Measurements from ENCODE around the gene TSFM. TPM values are rescaled to one million over a fixed set of nuclear protein-coding genes. Genes with fewer than 3 reads are reported as not detected.
"Not testable (repeated sequence)": the region's sequence is repeated elsewhere in the genome, so short reads cannot be mapped to it uniquely, and the experiment has no call there.

The TSFM gene
- total RNA-seq, 1 donor from 2014 or later, result 62.5 TPM

DNA sequence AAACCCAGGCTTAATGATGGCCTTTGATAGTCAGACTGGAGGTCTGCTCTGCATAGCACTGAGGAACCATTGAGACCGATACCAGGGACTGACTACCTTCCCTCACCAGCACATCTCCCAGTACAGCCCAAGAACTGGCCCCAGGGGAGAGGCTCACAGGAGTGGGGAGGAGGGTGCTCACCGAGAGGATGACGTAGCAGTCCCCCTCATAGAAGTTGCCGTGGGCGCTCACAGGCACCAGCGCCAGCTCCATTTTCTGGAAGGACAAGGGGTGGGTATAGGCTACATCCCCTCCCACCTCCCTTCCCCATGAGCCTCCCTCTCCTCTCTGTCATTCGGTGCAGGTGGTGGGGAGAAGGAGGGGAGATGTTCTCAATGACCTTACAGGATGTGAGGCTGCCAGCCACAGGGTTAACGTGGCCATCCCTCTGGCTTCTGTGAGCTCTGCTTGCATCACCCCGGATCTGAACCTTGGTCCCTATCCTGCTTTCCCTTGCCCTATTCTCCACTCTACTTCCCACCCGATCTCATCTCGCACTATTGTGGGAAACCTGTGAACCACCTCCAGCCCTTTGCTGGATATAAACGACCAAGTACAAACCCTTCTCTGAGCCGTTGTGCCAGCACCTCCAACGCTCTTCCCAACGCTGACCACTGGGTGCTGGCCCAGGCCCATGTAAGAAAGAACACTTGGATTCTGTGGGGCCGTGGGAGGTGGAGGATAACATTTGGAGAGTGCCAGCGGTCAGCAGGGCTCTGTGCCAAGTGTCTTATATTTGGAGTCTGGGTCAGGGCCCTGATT is 31.6 kb downstream of the TSFM start:
- peaks cover 2% of the 10 kb centered on the region for H3K36me3 Mint-ChIP-seq (ENCODE audit: low read depth)
- no peak overlapping the region for H3K27ac Mint-ChIP-seq
- intact Hi-C loops (cut with micrococcal nuclease), result no loop called here
- DNase-seq, result no peak
- peaks cover 2% of the 10 kb centered on the region for H3K4me1 Mint-ChIP-seq
- H3K4me3 Mint-ChIP-seq, result no peak overlapping the region
- no peaks in the 10 kb centered on the region for H3K27me3 Mint-ChIP-seq
- H3K9me3 Mint-ChIP-seq, result no peaks in the 10 kb centered on the region

DNA sequence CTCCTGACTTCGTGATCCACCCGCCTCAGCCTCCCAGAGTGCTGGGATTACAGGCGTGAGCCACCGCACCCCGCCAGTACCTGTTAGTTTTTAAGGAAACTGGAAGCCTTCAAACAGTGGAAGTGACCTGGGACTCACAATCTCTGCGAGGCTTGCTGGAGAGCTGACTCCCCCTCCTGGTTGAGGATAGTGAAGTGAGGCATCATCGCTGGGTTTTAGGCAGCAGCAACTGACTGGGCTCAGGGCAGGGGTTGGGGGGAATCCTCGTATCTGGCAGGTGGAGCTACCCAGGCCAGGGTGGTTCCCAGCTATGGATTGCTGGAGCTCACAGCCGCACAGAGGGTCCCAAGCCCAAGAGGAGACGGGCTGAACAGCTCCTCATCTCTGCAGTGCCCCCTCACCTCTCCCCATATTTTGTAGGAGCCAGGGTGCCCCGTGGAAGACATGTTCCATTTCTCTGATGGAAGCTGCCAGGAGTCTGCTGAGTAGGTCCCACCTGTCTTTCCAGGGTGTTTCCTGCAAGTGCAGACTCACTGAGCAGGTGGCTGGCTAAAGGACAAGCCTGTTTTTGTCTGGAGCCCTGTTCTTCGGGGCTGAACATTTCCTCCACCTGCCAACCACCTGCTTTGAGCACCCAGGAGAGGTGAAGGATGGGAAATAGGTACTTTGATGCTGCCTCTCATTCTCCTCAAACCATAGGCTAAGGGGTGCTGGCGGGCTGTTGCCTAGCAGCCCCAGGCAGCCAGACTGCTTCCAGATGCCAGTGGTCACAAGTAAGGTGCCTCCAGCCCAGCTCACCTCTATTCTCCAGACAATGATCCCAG is 32.8 kb downstream of the TSFM start:
- no peak overlapping the region for H3K27ac Mint-ChIP-seq
- intact Hi-C loops (cut with micrococcal nuclease), result no loop called here

DNA sequence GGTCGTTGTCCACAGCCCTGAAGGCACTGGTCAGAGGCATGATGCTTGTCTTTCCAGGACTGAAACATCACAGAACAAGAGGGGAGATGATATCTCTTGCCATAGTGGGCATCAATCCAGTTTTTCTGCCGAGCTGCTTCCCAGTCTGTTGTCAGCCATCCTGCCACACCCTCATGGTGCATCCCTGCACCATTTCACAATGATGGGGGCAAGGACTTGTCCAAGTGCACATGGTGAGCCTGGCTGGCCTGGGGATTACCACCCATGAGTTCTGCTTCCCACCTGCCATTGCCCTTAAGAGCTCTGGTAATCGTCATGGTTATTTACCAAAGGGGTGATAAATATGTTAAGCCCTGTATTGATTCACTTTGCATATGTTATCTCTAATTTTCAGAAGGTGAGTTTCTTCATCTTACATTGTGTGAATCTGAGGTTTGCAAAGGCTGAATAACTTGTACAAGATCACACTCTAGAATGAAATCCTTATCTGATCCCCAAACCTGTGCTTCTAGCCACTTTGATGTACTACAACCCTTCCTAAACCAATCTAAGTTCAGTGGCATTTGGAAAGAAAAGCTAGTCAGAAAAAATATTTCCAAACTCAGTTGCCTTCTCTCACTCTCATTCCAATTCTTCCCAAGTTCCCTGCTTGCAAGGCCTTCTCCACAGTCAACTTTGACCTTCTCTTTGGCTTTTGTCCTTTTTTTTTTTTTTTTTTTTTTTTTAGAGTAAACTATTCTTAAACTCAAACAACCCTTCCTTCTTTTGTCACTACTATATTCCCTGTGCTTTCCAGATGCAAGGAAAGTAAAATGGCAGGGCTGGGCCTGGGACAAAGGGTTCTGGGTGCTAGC is 33.6 kb downstream of the TSFM start:
- peaks cover 7% of the 10 kb centered on the region for H3K36me3 Mint-ChIP-seq (ENCODE audit: low read depth)
- H3K4me3 Mint-ChIP-seq, result no peak overlapping the region
- peaks cover 2% of the 10 kb centered on the region for H3K4me1 Mint-ChIP-seq
- H3K9me3 Mint-ChIP-seq, result no peaks in the 10 kb centered on the region
- DNase-seq, result no peak
- no peaks in the 10 kb centered on the region for H3K27me3 Mint-ChIP-seq
- intact Hi-C loops (cut with micrococcal nuclease), result no loop called here
- H3K27ac Mint-ChIP-seq, result no peak overlapping the region

More for the DNA sequence above, 32.8 kb downstream of the TSFM start:
- Mint-ChIP-seq H3K27me3 (no peaks in the 10 kb centered on the region), H3K4me1 (peaks cover 2% of the 10 kb centered on the region), H3K9me3 (no peaks in the 10 kb centered on the region), H3K36me3 (ENCODE audit: low read depth) (peaks cover 2% of the 10 kb centered on the region), H3K4me3 (no peak overlapping the region)
- no peak for DNase-seq

DNA sequence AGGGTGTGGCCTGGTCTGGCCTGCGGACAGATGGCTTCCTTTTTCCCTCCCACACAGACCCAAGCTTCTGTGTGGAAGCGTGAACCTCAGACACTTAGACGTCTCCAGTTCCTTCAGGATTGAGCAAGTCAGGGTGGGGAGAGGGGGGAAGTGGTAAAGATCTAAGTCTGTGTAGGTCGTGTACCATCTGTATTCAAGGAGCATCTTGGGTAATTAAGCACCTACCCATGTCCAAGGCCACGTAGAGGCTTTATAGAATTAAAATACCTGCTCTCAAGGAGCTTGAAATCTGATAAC is 34.2 kb downstream of the TSFM start:
- Mint-ChIP-seq H3K4me3 (no peak overlapping the region), H3K36me3 (ENCODE audit: low read depth) (peaks cover 10% of the 10 kb centered on the region), H3K4me1 (peaks cover 1% of the 10 kb centered on the region), H3K27me3 (no peaks in the 10 kb centered on the region), H3K27ac (no peak overlapping the region), H3K9me3 (no peaks in the 10 kb centered on the region)
- DNase-seq, result no peak
- intact Hi-C loops (cut with micrococcal nuclease), result no loop called here

DNA sequence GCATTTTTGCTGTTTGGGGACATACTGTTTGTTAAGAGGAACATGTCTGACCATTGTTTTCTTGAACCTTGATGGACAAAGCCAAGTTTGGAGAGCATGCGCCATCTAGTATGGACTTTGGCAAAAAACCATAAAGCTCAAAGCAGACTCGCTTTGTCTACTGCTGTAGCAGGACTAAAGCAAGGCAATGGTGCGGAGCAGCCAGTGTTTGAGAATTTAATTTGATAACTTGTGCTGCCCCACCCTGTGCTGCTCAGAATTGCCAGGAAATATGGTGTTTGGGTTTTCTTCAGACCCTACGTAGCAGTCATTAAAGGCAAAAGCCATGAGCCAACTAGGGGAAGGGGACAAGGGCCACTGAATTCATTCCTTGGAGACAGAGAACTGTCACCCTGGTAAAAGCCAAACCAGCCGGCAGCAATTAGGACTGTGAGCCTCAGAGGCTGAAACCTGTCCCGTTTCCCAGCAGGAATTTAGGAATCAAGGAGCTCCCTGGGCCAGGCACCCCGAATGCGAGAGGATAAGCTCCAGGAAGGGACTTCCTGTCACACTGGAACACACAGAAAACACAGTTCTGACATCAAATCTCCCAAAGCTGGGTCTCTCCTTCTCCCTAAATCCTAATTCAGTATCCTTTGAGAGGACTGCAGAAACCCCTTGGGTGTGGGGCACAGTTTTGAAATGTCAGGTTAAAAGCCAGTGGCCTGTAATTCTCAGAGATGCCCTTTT is 34.8 kb downstream of the TSFM start:
- intact Hi-C loops (cut with micrococcal nuclease), result no loop called here
- Mint-ChIP-seq H3K9me3 (no peaks in the 10 kb centered on the region), H3K36me3 (ENCODE audit: low read depth) (peaks cover 13% of the 10 kb centered on the region), H3K27me3 (no peaks in the 10 kb centered on the region), H3K27ac (no peak overlapping the region), H3K4me1 (no peaks in the 10 kb centered on the region), H3K4me3 (no peak overlapping the region)
- no peak for DNase-seq

DNA sequence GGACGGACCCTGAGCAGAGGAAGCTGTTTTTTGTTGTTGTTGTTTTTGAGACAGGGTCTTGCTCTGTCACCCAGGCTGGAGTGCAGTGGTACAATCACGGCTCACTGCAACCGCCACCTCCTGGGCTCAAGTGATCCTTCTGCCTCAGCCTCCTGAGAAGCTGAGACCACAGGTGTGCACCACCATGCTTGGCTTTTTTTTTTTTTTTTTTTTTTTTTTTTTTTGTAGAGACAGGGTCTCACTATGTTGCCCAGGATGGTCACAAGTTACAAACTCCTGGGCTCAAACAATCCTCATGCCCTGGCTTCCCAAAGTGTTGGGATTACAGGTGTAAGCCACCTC is 35.4 kb downstream of the TSFM start:
- H3K27ac Mint-ChIP-seq; DNase-seq; H3K4me1 Mint-ChIP-seq; H3K9me3 Mint-ChIP-seq; intact Hi-C loops (cut with micrococcal nuclease); H3K27me3 Mint-ChIP-seq; H3K4me3 Mint-ChIP-seq: not testable (repeated sequence)
- H3K36me3 Mint-ChIP-seq (ENCODE audit: low read depth), result peaks cover 16% of the 10 kb centered on the region

DNA sequence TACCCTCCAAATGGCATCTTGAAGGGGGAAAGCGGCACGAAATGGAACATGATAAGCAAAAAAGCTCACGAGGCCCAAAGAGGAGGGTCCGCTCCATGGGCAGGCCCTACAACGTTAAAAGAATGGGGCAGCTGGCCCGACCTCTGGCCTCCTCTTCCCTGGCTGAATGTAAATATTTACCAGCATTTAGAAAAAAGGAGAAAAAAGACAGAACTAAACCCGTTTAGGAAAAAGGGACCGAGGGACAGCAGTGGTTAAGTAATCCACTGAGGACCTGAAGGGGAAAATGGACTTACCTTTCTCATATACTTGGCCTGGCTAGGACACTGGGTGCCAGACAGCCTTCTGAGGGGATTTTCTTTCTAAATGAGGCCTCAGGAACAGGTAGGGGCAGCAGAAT is 37.5 kb downstream of the TSFM start:
- H3K27ac Mint-ChIP-seq; H3K4me1 Mint-ChIP-seq; H3K9me3 Mint-ChIP-seq; H3K27me3 Mint-ChIP-seq; H3K4me3 Mint-ChIP-seq; DNase-seq; intact Hi-C loops (cut with micrococcal nuclease): not testable (repeated sequence)
- peaks cover 27% of the 10 kb centered on the region for H3K36me3 Mint-ChIP-seq (ENCODE audit: low read depth)

DNA sequence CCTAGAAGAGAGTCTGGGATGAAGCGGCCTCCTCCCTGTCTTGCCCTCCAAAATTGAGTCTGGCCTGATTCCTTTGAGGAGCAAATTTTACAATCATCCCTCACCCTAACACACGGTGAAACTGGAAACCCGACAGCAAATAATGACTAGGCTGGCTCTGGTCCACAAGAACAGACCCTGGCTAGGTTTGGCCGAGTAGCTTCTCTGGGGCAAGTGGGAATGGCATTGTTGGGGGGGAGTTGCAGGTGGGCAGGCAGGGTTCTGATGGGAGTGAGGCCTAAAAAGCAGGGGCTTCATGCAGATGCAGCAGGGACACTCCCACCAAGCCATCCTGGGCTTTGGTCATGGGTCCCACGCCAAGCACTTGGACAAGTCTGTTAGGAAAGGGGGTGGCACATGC is 38.4 kb downstream of the TSFM start:
- H3K4me3 Mint-ChIP-seq; intact Hi-C loops (cut with micrococcal nuclease); H3K9me3 Mint-ChIP-seq; H3K27ac Mint-ChIP-seq; H3K27me3 Mint-ChIP-seq; H3K4me1 Mint-ChIP-seq; DNase-seq: not testable (repeated sequence)
- H3K36me3 Mint-ChIP-seq (ENCODE audit: low read depth), result peaks cover 35% of the 10 kb centered on the region

DNA sequence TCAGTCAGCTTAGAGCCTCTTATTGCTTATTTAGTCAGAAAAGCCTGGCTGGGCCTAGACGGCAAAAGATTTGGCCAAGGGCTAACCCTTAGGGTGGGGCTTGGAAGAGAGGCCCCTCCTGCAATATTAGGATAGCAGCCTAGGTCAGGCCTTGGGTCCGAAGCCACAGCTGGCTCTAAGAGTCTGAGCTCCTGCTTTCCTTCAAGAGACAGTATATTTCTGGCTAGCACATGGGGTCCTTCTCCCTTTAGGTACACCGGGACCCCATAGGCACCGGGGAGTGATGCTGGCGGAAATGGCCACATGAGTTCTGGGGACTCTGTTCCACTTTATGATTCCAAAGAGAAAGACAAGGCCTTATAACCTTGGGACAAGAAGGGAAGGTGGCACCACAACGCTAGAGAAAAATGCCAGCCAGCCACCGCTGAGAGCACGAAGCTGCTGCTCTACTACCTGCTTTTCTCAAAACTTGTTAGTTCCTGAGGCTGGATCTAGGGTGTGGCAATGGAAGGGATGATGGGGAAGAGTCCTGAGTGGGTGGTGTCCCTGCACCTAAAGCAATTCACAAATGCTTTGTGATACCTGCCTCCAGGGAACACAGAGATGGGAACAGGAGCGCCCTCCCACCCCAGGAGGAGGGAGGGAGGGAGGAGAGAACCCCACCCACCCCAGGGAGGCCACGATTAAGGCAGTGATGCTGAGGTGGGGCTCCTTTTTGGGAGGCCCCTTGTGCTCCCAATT is 39.1 kb downstream of the TSFM start:
- intact Hi-C loops (cut with micrococcal nuclease), result no loop called here
- no peak for DNase-seq
- no peak overlapping the region for H3K4me3 Mint-ChIP-seq
- H3K4me1 Mint-ChIP-seq, result no peaks in the 10 kb centered on the region
- H3K36me3 Mint-ChIP-seq (ENCODE audit: low read depth), result peaks cover 35% of the 10 kb centered on the region
- H3K27me3 Mint-ChIP-seq, result no peaks in the 10 kb centered on the region
- no peak overlapping the region for H3K27ac Mint-ChIP-seq
- H3K9me3 Mint-ChIP-seq, result no peaks in the 10 kb centered on the region

DNA sequence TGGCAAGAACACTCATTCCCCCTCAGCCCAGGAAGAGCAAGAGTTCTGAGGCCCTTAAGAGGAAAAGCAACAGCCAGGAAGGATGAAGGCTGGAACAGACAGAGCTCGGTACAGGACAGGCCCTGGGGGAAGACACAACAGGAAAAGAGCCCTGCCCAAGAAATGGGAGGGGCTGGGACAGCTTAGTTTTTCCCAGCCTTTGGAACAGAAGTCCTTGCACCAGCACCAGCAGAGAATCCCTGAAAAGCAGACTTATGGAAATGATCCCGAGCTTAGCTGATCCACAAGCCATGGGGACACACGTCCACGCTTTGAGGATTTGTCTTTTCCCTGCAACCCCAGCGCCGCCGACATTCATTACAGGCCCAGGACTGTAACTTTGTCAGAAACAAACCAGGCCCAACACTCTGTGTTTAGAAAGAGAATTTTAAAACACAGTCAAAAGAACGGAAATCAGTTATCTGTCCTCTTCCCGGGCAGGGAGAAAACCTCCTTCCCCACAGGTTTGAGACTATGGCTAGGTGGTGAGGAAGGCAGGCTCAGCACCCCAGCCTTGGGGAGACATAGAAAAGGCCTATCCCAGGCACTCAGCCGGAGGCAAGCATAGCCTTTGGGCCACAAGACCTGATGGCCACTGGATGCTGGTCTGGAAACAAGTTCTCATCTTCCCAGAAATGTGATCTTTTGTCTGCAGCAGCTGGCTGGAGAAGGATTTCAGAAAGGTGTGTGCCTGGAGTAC is 40.0 kb downstream of the TSFM start:
- peak overlapping the region; percentile 37 for H3K27ac Mint-ChIP-seq
- no peak overlapping the region for H3K4me3 Mint-ChIP-seq
- DNase-seq, result no peak
- peaks cover 40% of the 10 kb centered on the region for H3K36me3 Mint-ChIP-seq (ENCODE audit: low read depth)
- no peaks in the 10 kb centered on the region for H3K4me1 Mint-ChIP-seq
- intact Hi-C loops (cut with micrococcal nuclease), result no loop called here
- no peaks in the 10 kb centered on the region for H3K27me3 Mint-ChIP-seq
- no peaks in the 10 kb centered on the region for H3K9me3 Mint-ChIP-seq

DNA sequence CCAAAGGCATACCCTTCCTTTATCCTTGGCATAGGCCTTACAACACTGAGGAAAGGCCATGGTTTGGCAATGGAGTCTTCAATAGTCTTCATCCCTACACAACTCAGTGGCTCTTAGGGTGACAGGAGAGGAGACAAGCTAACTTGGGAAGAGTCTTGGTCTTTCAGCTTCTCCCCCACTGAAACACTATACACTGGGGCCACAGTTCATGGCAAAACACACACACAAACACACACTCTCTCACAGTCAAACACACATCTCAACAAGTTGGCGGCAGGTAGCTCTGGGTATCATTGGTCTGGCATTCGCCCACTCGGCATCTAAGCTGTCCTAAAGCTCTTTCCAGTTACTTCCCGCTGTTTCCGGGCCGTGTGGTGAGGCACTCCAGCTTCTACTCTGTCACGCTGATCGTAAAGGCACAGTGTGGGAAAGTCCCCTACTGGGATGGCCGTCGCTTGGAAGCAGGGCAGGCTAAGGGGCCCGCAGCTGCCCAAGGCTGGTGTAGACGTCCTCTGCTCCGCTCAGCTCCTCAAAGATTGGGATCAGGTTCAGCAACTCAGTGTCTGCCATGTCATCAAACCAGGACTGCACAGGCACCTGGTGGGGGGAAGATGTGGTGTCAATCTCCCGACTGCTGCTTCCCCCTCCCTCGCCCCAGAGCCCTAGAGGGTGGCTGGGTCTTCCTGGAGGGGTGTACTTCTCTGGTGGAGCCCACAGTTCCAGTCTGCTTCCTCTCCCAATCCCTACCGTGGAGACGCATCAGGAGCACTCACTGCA is 40.7 kb downstream of the TSFM start:
- H3K27me3 Mint-ChIP-seq, result no peaks in the 10 kb centered on the region
- no peak overlapping the region for H3K4me3 Mint-ChIP-seq
- intact Hi-C loops (cut with micrococcal nuclease), result no loop called here
- peak overlapping the region; percentile 72 for H3K27ac Mint-ChIP-seq
- no peaks in the 10 kb centered on the region for H3K4me1 Mint-ChIP-seq
- H3K9me3 Mint-ChIP-seq, result no peaks in the 10 kb centered on the region
- DNase-seq, result no peak
- H3K36me3 Mint-ChIP-seq (ENCODE audit: low read depth), result peaks cover 40% of the 10 kb centered on the region
